GM19035 (cell line): ENCODE results near the gene DOCK3.
"Not testable (repeated sequence)": the region's sequence is repeated elsewhere in the genome, so short reads cannot be mapped to it uniquely, and the experiment has no call there.

Experiments
- ATAC-seq: cut with Tn5 transposase; IDR thresholded peaks from one replicate; pipeline ENCODE4 v1.9.1; 2021; ENCODE audit not compliant: unreplicated experiment

DOCK3 gene

DNA sequence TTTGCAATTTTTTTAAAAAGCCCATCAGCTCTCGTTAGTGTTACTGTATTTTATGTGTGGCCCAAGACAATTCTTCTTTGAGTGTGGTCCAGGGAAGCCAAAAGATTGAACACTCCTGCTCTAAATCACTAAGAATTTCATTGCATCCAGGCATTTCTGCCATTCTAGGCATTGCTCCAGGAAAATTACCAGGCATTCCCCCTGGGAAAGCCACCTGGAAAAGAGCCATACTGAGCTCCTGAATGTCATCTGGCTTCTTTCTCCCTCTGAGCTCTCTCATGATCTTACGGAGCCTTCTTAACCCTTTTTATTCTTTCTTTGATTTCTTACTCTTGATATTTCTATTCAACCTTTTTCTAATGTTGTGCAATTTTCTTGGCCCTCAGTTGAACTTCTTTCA is 202.2 kb downstream of the DOCK3 start:
- ATAC-seq, result no peak

DNA sequence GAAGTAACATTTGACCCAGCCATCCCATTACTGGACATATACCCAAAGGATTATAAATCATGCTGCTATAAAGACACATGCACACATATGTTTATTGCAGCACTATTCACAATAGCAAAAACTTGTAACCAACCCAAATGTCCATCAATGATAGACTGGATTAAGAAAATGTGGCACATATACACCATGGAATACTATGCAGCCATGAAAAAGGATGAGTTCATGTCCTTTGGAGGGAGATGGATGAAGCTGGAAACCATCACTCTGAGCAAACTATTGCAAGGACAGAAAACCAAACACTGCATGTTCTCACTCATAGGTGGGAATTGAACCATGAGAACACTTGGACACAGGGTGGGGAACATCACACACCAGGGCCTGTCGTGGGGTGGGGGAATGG is 208.0 kb downstream of the DOCK3 start:
- not testable (repeated sequence) for ATAC-seq

DNA sequence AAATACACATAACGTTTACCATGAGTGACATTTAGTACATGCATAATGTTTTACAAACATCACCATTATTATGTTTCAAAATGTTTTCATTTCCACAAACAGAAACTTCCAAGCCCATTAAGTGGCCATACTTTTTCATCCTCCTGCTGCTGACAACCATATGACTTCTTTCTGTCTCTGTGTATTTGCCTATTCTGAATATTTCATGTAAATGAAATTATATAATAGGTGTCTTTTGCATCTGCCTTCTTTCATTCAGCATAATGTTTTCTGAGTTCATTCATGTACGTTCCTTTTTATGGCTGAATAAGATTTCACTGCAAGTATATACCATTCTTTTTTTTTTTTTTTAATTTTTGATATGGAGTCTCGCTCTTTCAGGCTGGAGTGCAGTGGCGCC is 209.0 kb downstream of the DOCK3 start:
- no peak for ATAC-seq

DNA sequence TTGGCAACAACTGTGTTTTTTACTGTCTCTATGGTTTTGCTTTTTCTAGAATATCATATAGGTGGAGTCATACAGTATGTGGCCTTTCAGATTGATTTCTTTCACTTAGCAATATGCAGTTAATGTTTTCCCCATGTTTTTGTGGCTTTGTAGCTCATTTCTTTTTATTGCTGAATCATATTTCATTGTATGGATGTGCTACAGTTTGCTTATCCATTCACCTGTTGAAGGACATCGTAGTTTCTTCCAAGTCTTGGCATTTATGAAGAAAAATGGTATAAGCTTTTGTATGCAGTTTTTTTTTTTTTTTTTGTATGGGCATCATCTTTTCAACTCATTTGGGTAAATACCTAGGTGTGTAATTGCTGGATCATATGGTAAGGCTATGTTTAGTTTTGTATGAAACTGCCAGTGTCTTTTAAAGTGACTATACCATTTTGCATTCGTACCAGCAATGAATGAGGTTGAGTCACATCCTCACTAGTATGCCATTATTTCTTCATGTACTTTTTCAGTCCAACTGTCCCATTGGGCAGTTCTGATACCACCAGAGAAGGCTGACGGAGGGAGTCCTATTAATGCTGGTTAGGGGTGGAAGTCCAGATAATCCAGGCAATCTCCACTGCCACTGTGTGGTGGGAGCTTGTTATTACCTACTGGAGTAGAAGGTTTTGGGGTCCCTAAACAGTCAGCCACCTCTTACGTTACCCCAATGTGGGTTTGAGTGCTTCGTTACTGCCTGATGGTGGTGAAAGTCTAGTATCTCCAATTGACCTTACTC is 210.5 kb downstream of the DOCK3 start:
- ATAC-seq, result no peak

DNA sequence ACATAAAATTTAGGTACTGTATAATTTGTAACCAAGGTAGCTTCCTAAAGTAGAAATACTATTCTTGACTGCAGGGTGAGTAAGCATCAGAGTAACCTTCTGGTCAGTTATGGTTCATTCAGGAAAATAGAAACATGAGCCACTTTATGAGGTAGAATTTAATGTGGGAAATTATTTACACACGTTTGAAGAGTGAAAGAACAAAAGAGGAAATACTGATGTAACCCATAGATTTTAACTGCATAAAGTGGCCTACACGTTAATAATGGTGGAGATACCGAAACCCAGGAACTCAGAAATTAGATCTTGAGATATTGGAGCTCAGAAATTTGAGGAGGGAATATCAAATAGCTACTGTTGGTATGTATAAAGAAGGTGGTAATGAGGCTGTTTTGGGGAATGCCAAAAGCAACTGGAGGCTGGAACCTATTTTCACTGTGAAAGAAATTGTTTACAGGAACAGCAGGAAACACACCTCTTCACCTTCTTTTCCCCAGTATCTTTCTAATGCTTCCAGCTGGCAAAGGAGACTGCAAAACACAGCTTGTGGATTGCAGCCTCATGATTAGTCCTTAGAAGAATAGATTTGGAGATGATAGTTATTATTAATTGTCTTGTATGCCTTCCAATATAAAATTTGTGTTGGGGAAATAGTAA is 216.1 kb downstream of the DOCK3 start:
- ATAC-seq, result no peak

DNA sequence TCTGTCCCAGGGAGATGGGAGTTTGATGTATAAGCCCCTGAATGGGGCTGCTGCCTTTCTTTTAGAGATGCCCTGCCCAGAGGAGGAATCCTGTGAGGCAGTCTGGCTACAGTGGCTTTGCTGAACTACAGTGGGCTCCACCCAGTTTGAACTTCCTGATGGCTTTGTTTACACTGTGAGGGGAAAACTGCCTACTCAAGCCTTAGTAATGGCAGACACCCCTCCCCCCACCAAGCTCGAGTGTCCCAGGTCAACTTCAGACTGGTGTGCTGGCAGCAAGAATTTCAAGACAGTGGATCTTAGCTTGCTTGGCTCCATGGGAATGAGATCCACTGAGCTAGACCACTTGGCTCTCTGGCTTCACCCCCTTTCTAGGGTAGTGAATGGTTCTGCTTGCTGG is 226.4 kb downstream of the DOCK3 start:
- not testable (repeated sequence) for ATAC-seq

DNA sequence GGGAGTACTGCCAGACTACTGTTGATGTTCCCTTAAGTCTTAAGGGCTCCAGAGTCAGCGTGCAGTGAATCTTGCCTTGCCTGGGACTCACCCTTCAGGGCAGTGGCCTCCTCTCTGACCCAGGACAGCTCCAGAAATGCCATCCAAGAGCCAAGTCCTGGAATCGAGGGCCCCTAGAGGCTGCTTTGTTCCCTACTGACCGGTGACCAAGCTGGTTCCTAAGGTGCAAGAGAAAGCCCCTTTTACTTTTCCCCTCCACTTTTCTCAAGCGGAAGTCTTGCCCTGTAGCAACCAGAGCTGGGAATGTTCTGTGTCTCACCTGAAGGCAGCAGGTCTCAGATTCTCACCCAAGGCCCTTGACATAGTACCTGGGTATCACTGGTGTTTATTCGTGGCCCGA is 238.0 kb downstream of the DOCK3 start:
- ATAC-seq, result no peak

DNA sequence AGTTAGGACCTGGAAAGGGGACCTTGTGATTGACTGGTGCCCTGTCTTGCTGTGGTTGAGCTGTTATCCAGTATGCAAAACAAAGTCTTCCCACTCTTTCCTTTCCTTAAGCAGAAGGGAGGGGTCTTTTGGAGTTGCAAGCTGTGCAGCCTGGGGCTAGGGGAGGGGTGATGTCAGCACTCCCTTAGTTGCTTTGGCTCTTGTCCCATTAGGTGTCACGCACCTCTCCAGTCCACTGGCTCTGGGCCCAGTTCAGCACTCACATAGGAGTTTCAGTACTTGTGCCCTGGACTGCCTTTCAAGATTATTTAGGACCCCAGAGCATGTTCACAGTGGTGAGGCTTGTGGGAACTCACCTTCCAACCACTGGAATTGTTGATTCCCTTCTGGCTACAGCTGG is 238.5 kb downstream of the DOCK3 start:
- ATAC-seq, result no peak

DNA sequence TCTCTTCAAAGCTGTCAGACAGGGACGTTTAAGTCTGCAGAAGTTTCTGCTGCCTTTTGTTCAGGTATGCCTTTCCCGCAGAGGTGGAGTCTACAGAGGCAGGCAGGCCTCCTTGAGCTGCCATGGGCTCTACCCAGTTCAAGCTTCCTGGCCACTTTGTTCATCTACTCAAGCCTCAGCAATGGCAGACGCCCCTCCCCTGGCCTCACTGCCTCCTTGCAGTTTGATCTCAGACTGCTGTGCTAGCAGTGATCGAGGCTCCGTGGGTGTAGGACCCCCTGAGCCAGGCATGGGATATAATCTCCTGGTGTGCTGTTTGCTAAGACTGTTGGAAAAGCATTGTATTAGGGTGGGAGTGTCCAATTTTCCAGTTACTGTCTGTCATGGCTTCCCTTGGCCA is 247.3 kb downstream of the DOCK3 start:
- not testable (repeated sequence) for ATAC-seq

DNA sequence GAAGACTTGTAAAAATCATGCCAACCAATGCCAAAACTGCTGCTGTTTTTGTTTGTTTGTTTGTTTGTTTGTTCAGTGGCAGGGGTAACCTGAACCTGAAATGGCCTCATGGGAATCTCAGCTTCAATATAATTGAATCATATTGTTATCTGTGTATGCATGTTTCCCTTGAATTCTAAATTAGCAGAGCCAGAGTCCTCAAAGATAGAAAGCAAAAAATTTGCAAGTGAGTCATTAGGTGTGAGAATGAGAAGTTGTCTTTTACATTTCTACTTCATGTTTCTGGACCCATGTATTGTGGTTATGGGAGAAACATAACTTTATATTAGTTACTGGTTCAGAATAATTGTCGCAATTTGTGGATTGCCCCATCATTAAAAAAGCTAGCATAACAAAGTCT is 249.2 kb downstream of the DOCK3 start:
- ATAC-seq, result no peak

DNA sequence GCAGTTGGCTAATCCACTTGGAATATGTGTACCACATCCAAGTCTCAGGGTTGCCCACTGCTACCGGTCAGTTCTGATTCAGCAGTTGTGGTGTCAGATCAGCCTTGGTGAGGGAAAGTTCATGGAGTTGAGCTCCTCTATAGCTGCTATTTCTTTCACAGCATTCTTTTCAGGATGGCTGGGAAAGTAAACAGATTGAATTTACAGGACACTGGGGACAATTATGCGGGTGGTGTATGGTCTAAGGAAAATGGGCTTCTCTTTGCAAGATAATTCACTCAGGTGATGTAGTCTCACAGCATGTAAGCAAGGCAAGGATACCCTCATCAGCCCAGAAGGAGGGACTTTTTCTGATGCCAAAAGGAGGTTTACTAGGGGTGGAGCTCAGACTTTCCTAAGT is 249.9 kb downstream of the DOCK3 start:
- no peak for ATAC-seq

DNA sequence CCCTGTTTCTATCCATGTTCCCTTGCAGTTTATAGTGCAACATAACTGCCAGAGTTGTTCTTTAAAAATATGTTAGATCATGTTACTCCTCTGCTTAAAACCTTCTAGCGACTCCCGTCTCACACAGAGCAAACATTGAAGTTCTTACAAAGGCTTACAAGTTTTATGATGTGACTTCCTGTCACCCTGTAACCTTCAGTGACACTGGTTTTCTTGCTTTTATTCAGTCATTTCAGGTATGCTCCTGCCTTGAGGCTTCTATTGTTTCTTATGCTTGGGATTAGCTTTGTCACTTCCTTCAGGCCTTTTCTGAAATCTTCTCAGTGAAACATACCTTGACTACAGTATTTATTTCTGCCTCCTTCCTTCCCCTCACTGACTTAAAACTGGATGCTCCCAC is 252.1 kb downstream of the DOCK3 start:
- ATAC-seq, result no peak

DNA sequence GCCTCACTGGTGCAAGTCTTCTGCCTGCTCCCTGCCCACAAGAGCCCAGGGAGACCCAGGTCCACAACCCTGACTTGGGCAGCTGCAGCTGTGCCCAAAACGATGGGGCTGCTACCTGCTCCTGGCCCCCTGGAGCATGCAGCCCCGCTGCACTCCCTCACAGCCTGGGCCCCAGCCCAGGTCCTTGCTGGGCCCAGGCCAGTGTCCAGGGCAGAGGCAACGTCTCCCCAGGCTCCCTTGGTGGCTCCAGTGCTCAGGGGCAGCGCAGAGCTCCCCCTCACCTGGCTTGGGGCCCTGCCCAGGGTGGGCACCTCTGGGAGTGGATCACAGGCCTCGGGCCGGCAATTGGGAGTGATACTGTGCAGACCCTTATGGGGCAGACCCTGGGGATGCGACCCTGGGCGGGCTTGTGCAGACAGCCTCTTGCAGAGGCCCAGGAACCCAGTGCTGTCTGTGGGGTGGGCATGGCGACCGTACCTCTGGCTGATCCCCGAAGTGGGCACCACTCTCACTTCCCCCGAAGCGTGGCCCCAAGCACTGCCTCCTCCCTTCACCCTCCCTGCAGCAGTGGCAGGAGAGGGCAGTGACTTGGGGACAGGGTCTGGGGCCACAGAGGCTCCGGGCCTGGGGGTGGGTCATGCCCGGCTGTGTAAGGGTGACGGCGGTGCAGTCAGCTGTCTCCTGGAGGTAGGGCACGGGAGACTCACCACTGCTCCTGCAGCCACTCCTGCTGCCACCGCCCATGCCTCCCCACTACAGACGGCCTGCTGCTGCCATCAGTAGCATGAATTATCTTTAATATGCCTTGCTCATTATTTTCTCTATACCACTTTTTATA is 255.9 kb downstream of the DOCK3 start:
- no peak for ATAC-seq

DNA sequence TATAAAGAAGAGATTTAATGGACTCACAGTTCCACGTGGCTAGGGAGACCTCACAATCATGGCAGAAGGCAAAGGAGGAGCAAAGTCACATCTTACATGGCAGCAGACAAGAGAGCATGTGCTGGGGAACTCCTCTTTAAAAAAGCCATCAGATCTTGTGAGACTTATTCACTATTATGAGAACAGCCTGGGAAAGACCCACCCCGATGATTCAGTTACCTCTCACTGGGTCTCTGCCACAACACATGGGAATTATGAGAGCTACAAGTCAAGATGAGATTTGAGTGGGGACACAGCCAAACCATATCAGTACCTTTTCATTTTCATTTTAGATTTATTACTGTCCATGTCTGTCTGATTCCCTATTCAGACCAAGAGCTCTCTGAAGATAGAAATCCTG is 258.2 kb downstream of the DOCK3 start:
- not testable (repeated sequence) for ATAC-seq

DNA sequence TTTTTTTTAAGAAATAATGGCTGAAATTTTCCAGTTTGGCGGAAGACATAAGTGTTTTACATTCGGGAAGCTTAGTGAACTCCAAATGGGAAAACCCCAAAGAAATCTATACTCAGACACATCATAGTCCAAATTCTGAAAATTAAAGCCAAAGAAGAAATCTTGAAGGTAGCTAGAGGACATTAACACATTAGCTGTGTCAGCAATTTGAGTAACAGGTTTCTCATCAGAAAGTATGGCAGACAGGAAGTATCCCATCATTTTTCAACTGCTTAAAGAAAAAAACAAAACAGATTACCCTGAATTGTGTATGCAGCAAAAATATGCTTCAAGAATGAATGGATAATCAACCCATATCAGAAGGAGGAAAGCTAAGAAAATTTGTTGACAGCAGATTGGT is 261.7 kb downstream of the DOCK3 start:
- no peak for ATAC-seq

DNA sequence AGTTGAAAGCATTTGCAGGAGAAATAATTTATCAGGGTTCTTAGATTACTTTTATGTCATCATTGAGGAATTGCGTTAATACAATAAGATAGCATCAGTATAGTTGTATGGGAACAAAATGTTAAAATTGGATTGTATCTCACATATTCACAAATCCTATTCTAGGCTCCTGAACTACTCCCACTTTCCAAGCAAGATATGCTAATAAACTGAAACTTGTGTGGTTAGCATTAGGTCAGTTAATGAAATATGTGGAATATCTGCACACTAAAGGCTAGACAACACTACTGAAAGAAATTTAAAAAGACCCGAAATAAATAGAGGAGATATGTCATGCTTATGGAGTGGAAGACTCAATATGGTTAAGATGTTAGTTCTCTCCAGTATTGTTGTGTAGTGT is 272.7 kb downstream of the DOCK3 start:
- no peak for ATAC-seq

DNA sequence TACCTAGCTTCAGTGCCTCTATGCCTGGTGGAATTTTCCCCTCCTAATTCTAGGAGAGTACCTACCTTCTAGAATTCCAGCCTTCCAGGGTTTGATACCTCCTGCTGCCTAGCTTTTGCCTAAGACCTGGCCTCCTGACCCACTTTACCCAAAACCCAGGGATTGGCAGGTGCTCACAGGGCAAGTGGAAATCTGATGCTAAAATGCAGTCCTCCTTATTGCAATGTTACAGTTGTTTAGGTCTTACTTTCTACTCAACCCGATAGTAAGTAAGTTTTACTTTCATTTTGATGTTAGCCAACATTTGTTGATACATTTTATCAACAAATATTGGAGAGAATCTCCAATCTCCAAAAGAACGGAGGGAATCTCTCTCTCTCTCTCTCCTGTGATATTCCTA is 275.9 kb downstream of the DOCK3 start:
- ATAC-seq, result peak; percentile 62

DNA sequence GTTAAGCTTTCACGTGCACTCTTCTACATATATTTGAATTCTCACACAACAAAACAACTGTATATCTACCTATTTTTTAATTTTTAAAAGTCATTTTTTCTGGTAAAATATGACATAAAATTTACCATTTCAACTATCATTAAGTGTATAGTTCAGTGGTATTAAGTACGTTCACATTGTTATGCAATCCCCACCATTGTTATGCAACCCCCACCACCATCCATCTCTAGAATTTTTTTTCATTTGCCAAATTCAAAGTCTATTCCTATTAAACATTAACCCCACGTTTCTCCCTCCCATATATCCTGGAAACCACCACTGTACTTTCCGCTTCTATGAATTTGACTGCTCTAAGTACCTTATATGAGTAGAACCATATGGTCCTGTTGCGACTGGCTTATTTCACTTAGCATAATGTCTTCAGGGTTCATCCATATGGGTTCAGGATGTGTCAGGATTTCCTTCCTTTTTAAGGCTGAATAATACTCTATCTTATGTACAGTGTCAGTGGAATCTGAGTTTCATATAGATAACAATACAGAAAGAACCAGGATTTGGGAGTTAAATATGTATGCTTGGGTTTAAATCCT is 279.2 kb downstream of the DOCK3 start:
- no peak for ATAC-seq

DNA sequence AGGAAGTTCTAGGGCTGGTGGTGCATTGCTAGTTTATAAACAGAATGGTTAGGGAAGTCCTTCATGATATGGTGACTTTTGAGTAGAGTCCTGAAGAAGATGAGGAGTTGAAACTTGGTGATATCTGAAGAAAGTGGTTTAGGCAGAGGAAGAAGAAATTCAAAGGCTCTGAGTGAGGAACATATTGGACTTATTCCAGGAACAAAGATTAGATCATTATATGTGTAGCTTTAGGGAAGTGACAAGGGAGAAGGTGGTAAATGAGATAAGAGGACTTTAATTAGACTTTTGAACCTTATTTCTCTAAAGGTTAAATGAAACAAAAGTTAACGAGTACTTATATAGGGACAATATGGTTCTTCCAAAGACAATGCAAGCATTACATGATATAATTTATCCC is 286.7 kb downstream of the DOCK3 start:
- ATAC-seq, result no peak

DNA sequence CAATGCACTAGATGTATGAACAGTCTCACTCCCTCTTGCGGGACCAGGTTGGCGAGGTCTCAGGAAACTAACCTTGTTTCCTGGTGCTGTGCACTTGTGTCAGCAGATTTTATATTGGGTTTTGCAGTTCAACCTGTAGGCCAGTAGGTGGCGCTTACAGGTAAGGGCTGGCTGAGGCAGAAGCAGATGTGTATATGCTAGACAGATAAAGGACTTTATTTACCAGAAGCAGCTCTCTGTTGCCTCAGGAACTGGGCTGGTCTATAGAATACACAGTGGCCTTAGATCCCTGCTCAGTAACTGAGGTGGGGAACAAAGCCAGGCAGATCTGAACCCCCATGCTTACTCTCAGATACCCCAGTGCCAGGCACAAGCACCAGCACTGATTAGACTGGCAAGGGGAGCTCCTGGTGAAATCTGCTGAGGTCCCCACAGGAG is 296.8 kb downstream of the DOCK3 start:
- peak; percentile 74 for ATAC-seq

DNA sequence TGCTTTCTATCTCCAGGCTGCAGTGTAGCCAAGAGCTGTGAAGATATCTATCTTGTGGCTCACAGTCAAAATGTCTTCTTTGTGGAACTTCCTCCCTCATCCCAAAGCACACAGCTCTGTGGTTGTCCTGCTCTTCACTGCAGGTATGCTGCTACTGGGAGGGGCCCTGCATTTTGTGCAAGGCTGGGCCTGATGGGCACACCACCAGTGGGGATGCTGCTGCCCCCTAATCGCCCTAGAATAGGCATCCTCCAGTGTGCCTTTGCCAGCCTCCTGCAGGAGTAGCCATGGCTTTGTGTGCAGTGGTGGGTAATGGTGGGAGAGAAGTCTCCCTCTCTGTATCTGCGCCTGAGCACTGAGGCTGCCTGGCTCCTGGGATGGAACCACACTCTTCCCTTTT is 297.3 kb downstream of the DOCK3 start:
- ATAC-seq, result no peak
